GM18511 (cell line): ENCODE data around the gene DESI2.

Source experiments
- ATAC-seq: cut with Tn5 transposase; IDR thresholded peaks from one replicate; pipeline ENCODE4 v1.9.1; 2021; ENCODE audit warnings: mild to moderate bottlenecking, moderate library complexity; ENCODE audit not compliant: unreplicated experiment

DESI2 gene

GRCh38 chr1:244751271-244751895, 98.5 kb downstream of the DESI2 start:
- ATAC-seq: no peak

DNA sequence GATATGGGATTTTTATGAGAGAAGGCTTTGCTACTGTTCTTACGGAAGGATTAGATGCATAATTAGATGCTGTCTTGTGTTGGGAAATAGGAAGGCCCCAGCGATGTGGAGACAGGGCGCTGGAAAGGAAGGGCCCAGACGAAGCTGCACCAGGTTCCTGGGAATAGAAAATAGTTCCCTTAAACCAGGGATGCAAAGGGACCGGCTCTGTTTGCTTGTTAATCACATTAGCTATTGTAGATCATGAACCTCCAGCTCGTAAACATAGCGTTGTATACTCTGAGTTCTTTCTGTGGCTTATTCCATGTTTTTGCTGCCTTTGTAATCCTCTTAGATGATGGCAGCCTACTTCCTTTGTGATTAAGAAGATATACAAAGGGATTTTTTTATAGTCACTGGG, 102.7 kb downstream of the DESI2 start:
- ATAC-seq: no peak

DNA sequence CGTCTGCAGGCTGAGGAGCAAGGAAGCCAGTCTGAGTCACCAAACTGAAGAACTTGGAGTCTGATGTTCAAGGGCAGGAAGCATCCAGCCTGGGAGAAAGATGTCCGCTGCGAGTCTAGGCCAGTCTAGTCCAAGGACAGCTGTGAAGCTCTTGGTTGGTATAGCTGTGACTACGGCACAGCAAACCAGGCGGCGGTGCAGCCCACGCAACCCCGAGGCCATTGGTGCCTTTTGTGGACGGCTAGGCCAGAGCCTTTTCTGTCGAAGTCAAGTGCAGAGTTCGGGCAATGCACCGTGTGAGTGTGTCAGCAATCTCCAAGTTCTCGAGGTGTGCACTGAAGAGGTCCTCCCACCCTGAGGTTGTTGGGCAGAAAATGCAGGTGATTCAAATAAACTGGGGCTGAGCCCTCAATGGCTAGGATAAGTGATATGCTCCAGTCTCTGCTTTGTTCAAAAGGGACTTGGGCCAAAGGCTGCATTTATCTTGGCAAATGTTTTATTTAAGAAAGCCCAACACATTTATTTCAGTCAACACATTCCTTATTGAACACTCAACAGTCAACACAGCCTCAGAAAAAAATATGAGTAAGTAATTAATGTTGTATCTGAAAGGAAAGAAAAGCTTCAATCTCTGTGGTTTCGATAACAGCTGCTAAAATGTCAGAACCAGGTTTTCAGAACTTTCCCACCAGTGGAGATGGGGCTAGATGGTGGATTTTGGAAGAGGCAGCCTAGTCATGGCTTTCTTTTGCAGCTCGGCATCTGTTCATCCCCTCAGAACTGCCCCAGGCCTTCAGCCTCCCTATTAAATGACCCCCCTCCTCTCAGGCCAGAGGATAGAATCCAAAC, 104.4 kb downstream of the DESI2 start:
- no peak for ATAC-seq
